Liver (tissue), 9 donors: ENCODE results near the gene TFAP2B. TPM values are rescaled to one million over a fixed set of nuclear protein-coding genes. Genes with fewer than 3 reads are reported as not detected.

Source experiments
- DNase-seq: peaks from one replicate; pipeline ENCODE4 v3.0.0-alpha.2; 2017; ENCODE audit warnings: low spot score
- H3K27ac ChIP-seq, 2 donors: one replicate each; pipeline ENCODE4 v1.7.0; 2013; ENCODE audit warnings: inconsistent platforms in 2 of 2, low read length in 2 of 2, control low read depth in 1 of 2, low read depth in 1 of 2, mild to moderate bottlenecking in 1 of 2
- H3K27me3 ChIP-seq, 4 donors: one replicate each; pipeline versions ENCODE4 v1.6.1 to v1.7.0; 2013; ENCODE audit warnings: low read length in 3 of 4, inconsistent platforms in 1 of 4, mild to moderate bottlenecking in 1 of 4, moderate library complexity in 1 of 4; ENCODE audit not compliant: control insufficient read depth in 4 of 4, insufficient read depth in 4 of 4
- H3K36me3 ChIP-seq, 4 donors: one replicate each; pipeline versions ENCODE4 v1.6.1 to v1.7.0; 2013; ENCODE audit warnings: low read length in 3 of 4, mild to moderate bottlenecking in 3 of 4, low read depth in 1 of 4, moderate library complexity in 1 of 4; ENCODE audit not compliant: control insufficient read depth in 4 of 4, insufficient read depth in 3 of 4
- H3K4me1 ChIP-seq, 4 donors: one replicate each; pipeline versions ENCODE4 v1.6.1 to v1.7.0; 2013; ENCODE audit warnings: low read length in 3 of 4, mild to moderate bottlenecking in 3 of 4, moderate library complexity in 1 of 4; ENCODE audit not compliant: control insufficient read depth in 4 of 4, insufficient read depth in 4 of 4
- H3K4me3 ChIP-seq, 3 donors: one replicate each; pipeline versions ENCODE4 v1.6.1 to v1.7.0; 2013; ENCODE audit warnings: low read length in 3 of 3, control low read depth in 1 of 3, low read depth in 1 of 3, mild to moderate bottlenecking in 1 of 3
- H3K9ac ChIP-seq, 2 donors: one replicate each; pipeline ENCODE4 v1.7.0; 2013; ENCODE audit warnings: low read length in 2 of 2, mild to moderate bottlenecking in 2 of 2, moderate library complexity in 2 of 2, control low read depth in 1 of 2, low read depth in 1 of 2
- H3K9me3 ChIP-seq, 4 donors: one replicate each; pipeline versions ENCODE4 v1.6.1 to v1.7.0; 2013; ENCODE audit warnings: low read length in 3 of 4; ENCODE audit not compliant: control insufficient read depth in 4 of 4
- EGR1 ChIP-seq, 2 donors: IDR thresholded peaks; 2 replicates each; pipeline ENCODE4 v1.6.1; 2016 to 2018; ENCODE audit warnings: antibody characterized with exemption in 2 of 2, low read depth in 2 of 2
- FOXA1 ChIP-seq: IDR thresholded peaks from 2 replicates; pipeline ENCODE4 v1.6.1; 2016; ENCODE audit warnings: antibody characterized with exemption
- FOXA2 ChIP-seq: IDR thresholded peaks from 2 replicates; pipeline ENCODE4 v1.6.1; 2016; ENCODE audit warnings: antibody characterized with exemption
- GABPA ChIP-seq, 2 donors: IDR thresholded peaks in 1 of 2; conservative IDR thresholded peaks in 1 of 2; 2 replicates each; pipeline ENCODE4 v1.6.1; 2016; ENCODE audit warnings: antibody characterized with exemption in 2 of 2, mild to moderate bottlenecking in 1 of 2, moderate library complexity in 1 of 2
- HNF4G ChIP-seq: IDR thresholded peaks from 2 replicates; pipeline ENCODE4 v1.6.1; 2016; ENCODE audit warnings: antibody characterized with exemption
- JUND ChIP-seq, 2 donors: IDR thresholded peaks; 2 replicates each; pipeline ENCODE4 v1.6.1; 2016; ENCODE audit warnings: antibody characterized with exemption in 2 of 2
- NR2F2 ChIP-seq: IDR thresholded peaks from 2 replicates; pipeline ENCODE4 v1.6.1; 2016; ENCODE audit warnings: antibody characterized with exemption
- RAD21 ChIP-seq, 2 donors: IDR thresholded peaks; 2 replicates each; pipeline ENCODE4 v1.6.1; 2016; ENCODE audit warnings: antibody characterized with exemption in 2 of 2, mild to moderate bottlenecking in 2 of 2
- RXRA ChIP-seq, 2 donors: IDR thresholded peaks; 2 replicates each; pipeline ENCODE4 v1.6.1; 2017 to 2018; ENCODE audit warnings: antibody characterized with exemption in 2 of 2, mild to moderate bottlenecking in 1 of 2
- SP1 ChIP-seq: IDR thresholded peaks from 2 replicates; pipeline ENCODE4 v1.6.1; 2018; ENCODE audit warnings: antibody characterized with exemption, mild to moderate bottlenecking
- TAF1 ChIP-seq: conservative IDR thresholded peaks from 2 replicates; pipeline ENCODE4 v1.6.1; 2016; ENCODE audit warnings: antibody characterized with exemption, mild to moderate bottlenecking
- YY1 ChIP-seq: IDR thresholded peaks from 2 replicates; pipeline ENCODE4 v1.6.1; 2016; ENCODE audit warnings: antibody characterized with exemption, mild to moderate bottlenecking
- WGBS: extraction: QIAGEN DNeasy Blood & Tissue Kit; methylation state at CpG from one replicate; pipeline ENCODE4 v1.1.7; 2013; 5-methylcytosine and 5-hydroxymethylcytosine counted together
- polyA plus RNA-seq, 2 donors: library from polyadenylated mRNA; stranded (reverse) in 1 of 2; unstranded in 1 of 2; fragments of 200-250 nt in 1 of 2; fragments of >200 nt in 1 of 2; fragmentation: Nextera tagmentation in 1 of 2; extraction: Ambion mirVana in 1 of 2; gene quantifications; one replicate each; pipeline versions ENCODE4 v1.2.1 to v1.2.3, GENCODE V29; 2013 to 2015
- total RNA-seq, 2 donors: library from RNA; depleted of rRNA; stranded (reverse); fragments of >200 nt; gene quantifications; one replicate each; pipeline ENCODE4 v1.2.3, GENCODE V29; 2014
- TF ChIP-seq, protein P1 (sequence below): IDR thresholded peaks from 2 replicates; pipeline ENCODE4 v1.6.1; 2016; ENCODE audit warnings: antibody characterized with exemption
- TF ChIP-seq, protein P2 (sequence below): IDR thresholded peaks from 2 replicates; pipeline ENCODE4 v1.6.1; 2016; ENCODE audit warnings: antibody characterized with exemption, mild to moderate bottlenecking
- TF ChIP-seq, protein P3 (sequence below): fragments of 150-350 bp; IDR thresholded peaks from 2 replicates; pipeline ENCODE4 v1.5.1; 2017; ENCODE audit warnings: improper control_type of control experiment, low read depth, low read length; ENCODE audit not compliant: missing input control
- donor health status: healthy.
- donor health status: healthy.
- donor health status: healthy.
- donor health status: healthy.
- donor health status: healthy.

Gene TFAP2B
- total and polyA plus RNA-seq, 4 donors, result not detected

DNA sequence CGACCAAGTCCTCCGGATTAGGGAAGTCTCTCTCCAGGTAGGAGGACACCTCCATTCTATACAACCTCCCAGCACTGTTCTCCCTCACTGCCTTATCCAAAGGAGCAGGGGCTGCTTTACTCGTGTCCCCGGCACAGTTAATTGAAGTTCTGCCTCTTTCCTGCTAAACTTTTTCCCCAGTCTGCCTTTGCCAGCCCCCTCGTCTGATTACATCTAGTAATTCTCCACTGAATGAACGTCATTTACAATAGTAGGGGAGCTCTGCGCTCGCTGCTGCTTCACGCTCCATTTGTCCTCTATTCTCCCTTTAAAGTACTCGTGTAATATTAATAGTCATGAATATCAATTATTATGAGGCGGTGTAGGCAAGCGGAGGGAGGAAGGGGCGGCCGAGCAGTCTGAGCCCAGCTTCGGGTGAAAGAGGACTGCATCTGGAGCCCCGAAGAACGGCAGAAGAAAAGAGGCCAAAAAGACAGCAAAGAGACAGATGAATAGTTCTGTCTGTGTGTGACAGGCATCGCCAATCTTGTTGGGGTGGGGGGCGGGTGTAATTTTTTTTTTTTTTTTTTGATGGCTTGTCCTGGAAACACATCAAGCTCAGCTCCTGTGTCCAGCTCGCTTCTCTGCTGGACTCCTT is 2.9 kb downstream of the TFAP2B start:
- H3K4me3 ChIP-seq, result no peak overlapping the region
- WGBS, result 10% methylated on average over 20 of the region's 20 CpGs
- H3K9ac ChIP-seq, result no peak overlapping the region
- no peaks in the 10 kb centered on the region for H3K36me3 ChIP-seq
- TF ChIP-seq SP1, result no peak
- TF ChIP-seq, protein P1, sequence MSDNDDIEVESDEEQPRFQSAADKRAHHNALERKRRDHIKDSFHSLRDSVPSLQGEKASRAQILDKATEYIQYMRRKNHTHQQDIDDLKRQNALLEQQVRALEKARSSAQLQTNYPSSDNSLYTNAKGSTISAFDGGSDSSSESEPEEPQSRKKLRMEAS, result no peak
- TF ChIP-seq TAF1, result no peak
- no peak for TF ChIP-seq JUND (IDR thresholded peaks at IDR 0.05)
- no peak for TF ChIP-seq RXRA (IDR thresholded peaks at IDR 0.05)
- no peak for TF ChIP-seq EGR1 (IDR thresholded peaks at IDR 0.05; ENCODE audit: low read depth in 2 of 2)
- TF ChIP-seq, protein P2, sequence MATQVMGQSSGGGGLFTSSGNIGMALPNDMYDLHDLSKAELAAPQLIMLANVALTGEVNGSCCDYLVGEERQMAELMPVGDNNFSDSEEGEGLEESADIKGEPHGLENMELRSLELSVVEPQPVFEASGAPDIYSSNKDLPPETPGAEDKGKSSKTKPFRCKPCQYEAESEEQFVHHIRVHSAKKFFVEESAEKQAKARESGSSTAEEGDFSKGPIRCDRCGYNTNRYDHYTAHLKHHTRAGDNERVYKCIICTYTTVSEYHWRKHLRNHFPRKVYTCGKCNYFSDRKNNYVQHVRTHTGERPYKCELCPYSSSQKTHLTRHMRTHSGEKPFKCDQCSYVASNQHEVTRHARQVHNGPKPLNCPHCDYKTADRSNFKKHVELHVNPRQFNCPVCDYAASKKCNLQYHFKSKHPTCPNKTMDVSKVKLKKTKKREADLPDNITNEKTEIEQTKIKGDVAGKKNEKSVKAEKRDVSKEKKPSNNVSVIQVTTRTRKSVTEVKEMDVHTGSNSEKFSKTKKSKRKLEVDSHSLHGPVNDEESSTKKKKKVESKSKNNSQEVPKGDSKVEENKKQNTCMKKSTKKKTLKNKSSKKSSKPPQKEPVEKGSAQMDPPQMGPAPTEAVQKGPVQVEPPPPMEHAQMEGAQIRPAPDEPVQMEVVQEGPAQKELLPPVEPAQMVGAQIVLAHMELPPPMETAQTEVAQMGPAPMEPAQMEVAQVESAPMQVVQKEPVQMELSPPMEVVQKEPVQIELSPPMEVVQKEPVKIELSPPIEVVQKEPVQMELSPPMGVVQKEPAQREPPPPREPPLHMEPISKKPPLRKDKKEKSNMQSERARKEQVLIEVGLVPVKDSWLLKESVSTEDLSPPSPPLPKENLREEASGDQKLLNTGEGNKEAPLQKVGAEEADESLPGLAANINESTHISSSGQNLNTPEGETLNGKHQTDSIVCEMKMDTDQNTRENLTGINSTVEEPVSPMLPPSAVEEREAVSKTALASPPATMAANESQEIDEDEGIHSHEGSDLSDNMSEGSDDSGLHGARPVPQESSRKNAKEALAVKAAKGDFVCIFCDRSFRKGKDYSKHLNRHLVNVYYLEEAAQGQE, result no peak
- TF ChIP-seq FOXA2, result no peak
- TF ChIP-seq HNF4G, result no peak
- no peak for TF ChIP-seq GABPA (IDR thresholded peaks at IDR 0.05 in 1 of 2, conservative IDR thresholded peaks at IDR 0.05 in 1 of 2)
- TF ChIP-seq NR2F2, result no peak
- H3K27me3 ChIP-seq, result peaks cover 0 to 37% (median 15%) of the 10 kb centered on the region in 4 donors
- DNase-seq, result no peak
- H3K4me1 ChIP-seq, result peaks cover 9 to 17% (median 16%) of the 10 kb centered on the region in 4 donors
- H3K9me3 ChIP-seq, result peaks cover 0 to 1% (median 0%) of the 10 kb centered on the region in 4 donors
- H3K27ac ChIP-seq, result no peak overlapping the region

DNA sequence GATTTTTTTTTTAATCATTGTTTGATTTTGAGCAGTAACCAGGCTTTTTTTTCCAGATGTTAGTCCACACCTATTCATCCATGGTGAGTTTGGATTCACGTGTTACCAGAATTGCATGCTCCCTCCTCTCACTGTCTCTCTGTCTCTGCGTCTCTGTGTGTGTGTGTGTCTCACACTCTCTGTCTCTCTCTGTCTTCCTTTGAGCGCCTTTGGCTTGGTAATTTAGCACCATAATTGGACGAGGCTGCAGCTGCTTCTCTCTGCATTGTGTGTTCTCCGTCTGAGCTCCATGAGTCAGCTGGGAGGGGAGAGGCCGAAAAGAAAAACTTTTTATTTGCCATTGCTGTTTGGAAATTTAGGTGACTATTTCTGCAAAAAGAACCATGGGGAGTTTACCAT is 3.4 kb downstream of the TFAP2B start:
- Histone ChIP-seq H3K9me3 (peaks cover 0 to 1% (median 0%) of the 10 kb centered on the region in 4 donors), H3K4me1 (peaks cover 9 to 17% (median 16%) of the 10 kb centered on the region in 4 donors), H3K36me3 (no peaks in the 10 kb centered on the region), H3K4me3 (no peak overlapping the region), H3K27ac (no peak overlapping the region), H3K27me3 (peaks cover 0 to 42% (median 15%) of the 10 kb centered on the region in 4 donors), H3K9ac (no peak overlapping the region)
- WGBS, result 7% methylated on average over 6 of the region's 6 CpGs
- DNase-seq, result no peak
- no peak for TF ChIP-seq FOXA1
- TF ChIP-seq NR2F2, result no peak
- no peak for TF ChIP-seq JUND (IDR thresholded peaks at IDR 0.05)
- TF ChIP-seq, protein P2, result no peak
- no peak for TF ChIP-seq RAD21 (IDR thresholded peaks at IDR 0.05)
- TF ChIP-seq, protein P3, sequence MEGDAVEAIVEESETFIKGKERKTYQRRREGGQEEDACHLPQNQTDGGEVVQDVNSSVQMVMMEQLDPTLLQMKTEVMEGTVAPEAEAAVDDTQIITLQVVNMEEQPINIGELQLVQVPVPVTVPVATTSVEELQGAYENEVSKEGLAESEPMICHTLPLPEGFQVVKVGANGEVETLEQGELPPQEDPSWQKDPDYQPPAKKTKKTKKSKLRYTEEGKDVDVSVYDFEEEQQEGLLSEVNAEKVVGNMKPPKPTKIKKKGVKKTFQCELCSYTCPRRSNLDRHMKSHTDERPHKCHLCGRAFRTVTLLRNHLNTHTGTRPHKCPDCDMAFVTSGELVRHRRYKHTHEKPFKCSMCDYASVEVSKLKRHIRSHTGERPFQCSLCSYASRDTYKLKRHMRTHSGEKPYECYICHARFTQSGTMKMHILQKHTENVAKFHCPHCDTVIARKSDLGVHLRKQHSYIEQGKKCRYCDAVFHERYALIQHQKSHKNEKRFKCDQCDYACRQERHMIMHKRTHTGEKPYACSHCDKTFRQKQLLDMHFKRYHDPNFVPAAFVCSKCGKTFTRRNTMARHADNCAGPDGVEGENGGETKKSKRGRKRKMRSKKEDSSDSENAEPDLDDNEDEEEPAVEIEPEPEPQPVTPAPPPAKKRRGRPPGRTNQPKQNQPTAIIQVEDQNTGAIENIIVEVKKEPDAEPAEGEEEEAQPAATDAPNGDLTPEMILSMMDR, result no peak
- TF ChIP-seq YY1, result no peak
- TF ChIP-seq, protein P1, result no peak
- TF ChIP-seq EGR1 (IDR thresholded peaks at IDR 0.05; ENCODE audit: low read depth in 2 of 2), result no peak
